ENCODE data around the gene CYP8B1. TPM values are rescaled to one million over a fixed set of nuclear protein-coding genes. Genes with fewer than 3 reads are reported as not detected.

Gene CYP8B1
- total and polyA plus RNA-seq, 2 of the 13 experiments (the other 11 are each of a cell fraction or from before 2014, with no cell fraction given), result 0.58 to 2.0 TPM

GRCh38 chr3:42829628-42830436 lies 45.8 kb downstream of the CYP8B1 start (continued):
- TF ChIP-seq ZNF780A (CRISPR knock-in tag; IDR thresholded peaks at IDR 0.05), result no peak
- no peak for TF ChIP-seq ZFP36 (IDR thresholded peaks at IDR 0.05; ENCODE audit: borderline replicate concordance, low read depth, low read length, partially characterized antibody)
- no peak for TF ChIP-seq ZEB1 (IDR thresholded peaks at IDR 0.05; ENCODE audit: insufficient replicate concordance, low read depth)
- no peak for TF ChIP-seq JUNB (CRISPR knock-in tag; IDR thresholded peaks at IDR 0.05; ENCODE audit: borderline replicate concordance)
- peak; percentile 6; the same call in 1 of the 2 replicates for TF ChIP-seq BRD4 (CRISPR knock-in tag; IDR thresholded peaks at IDR 0.05)
- TF ChIP-seq NR1H2 (CRISPR knock-in tag; IDR thresholded peaks at IDR 0.05; ENCODE audit: borderline replicate concordance, low read depth), result no peak
- TF ChIP-seq HMGA1 (CRISPR knock-in tag; conservative IDR thresholded peaks at IDR 0.05), result no peak
- TF ChIP-seq ZNF292 (CRISPR knock-in tag; IDR thresholded peaks at IDR 0.05; ENCODE audit: borderline replicate concordance, low read depth), result no peak
- no peak for TF ChIP-seq TBX3 (IDR thresholded peaks at IDR 0.05; ENCODE audit: borderline replicate concordance)
- TF ChIP-seq TRIM22 (IDR thresholded peaks at IDR 0.05), result no peak
- no peak for TF ChIP-seq HCFC1 (IDR thresholded peaks at IDR 0.05; ENCODE audit: low read depth, low read length)
- TF ChIP-seq REL (CRISPR knock-in tag; conservative IDR thresholded peaks at IDR 0.05), result no peak
- TF ChIP-seq ZNF10 (CRISPR knock-in tag; IDR thresholded peaks at IDR 0.05; ENCODE audit: borderline replicate concordance, low read depth), result no peak
- TF ChIP-seq FOXC1 (CRISPR knock-in tag; IDR thresholded peaks at IDR 0.05; ENCODE audit: borderline replicate concordance), result peak; percentile 88
- no peak for TF ChIP-seq ZNF567 (CRISPR knock-in tag; IDR thresholded peaks at IDR 0.05; ENCODE audit: borderline replicate concordance)
- no peak for TF ChIP-seq ZNF318 (CRISPR knock-in tag; IDR thresholded peaks at IDR 0.05)
- TF ChIP-seq ZNF772 (CRISPR knock-in tag; IDR thresholded peaks at IDR 0.05), result no peak
- TF ChIP-seq IKZF5 (CRISPR knock-in tag; IDR thresholded peaks at IDR 0.05), result no peak; the same call in 1 of the 2 replicates
- no peak for TF ChIP-seq FOSL2 (CRISPR knock-in tag; IDR thresholded peaks at IDR 0.05)

All from HepG2 (cell line).